ENCODE results near the gene GALR3.

Gene GALR3

GRCh38 chr22:37803195-37803638, 20.0 kb upstream of the GALR3 start:
- no peak for DNase-seq (ENCODE audit: low spot score)

- no peak for DNase-seq (ENCODE audit: low spot score)
These were observed 19.4 kb upstream of the GALR3 start for GRCh38 chr22:37803639-37804351.

- no peak for DNase-seq (ENCODE audit: low spot score)
These were observed 18.8 kb upstream of the GALR3 start for GRCh38 chr22:37804352-37804880.

- peak; percentile 79 for DNase-seq (ENCODE audit: low spot score)
These were observed 18.0 kb upstream of the GALR3 start for GRCh38 chr22:37804881-37805809.

- DNase-seq (ENCODE audit: low spot score), result no peak
These were observed 17.3 kb upstream of the GALR3 start for GRCh38 chr22:37805810-37806277.

- DNase-seq (ENCODE audit: low spot score), result no peak
These were observed 16.5 kb upstream of the GALR3 start for GRCh38 chr22:37806409-37807333.

- DNase-seq (ENCODE audit: low spot score), result peak; percentile 94
These were observed 15.5 kb upstream of the GALR3 start, which contains the start of gene GCAT for GRCh38 chr22:37807410-37808293. GCAT (plus strand) TSS chr22:37807934; CDS start chr22:37807968, 34 bp downstream.

- no peak for DNase-seq (ENCODE audit: low spot score)
These were observed 14.9 kb upstream of the GALR3 start for GRCh38 chr22:37808294-37808657.

GRCh38 chr22:37809672-37810333, 13.4 kb upstream of the GALR3 start:
- DNase-seq (ENCODE audit: low spot score), result no peak

- DNase-seq (ENCODE audit: low spot score), result no peak
These were observed 11.3 kb upstream of the GALR3 start for GRCh38 chr22:37811867-37812266.

- DNase-seq (ENCODE audit: low spot score), result no peak
These were observed 10.1 kb upstream of the GALR3 start for GRCh38 chr22:37812869-37813678.

- DNase-seq (ENCODE audit: low spot score), result no peak
These were observed 7.6 kb upstream of the GALR3 start for GRCh38 chr22:37815593-37815992.

- DNase-seq (ENCODE audit: low spot score), result no peak
These were observed 6.5 kb upstream of the GALR3 start for GRCh38 chr22:37816543-37817180.

GRCh38 chr22:37817705-37818408, 5.3 kb upstream of the GALR3 start:
- DNase-seq (ENCODE audit: low spot score), result peak; percentile 78

- no peak for DNase-seq (ENCODE audit: low spot score)
These were observed 4.6 kb upstream of the GALR3 start for GRCh38 chr22:37818409-37819104.

- no peak for DNase-seq (ENCODE audit: low spot score)
These were observed 4.1 kb upstream of the GALR3 start for GRCh38 chr22:37819105-37819433.

GRCh38 chr22:37820350-37820749, 2.8 kb upstream of the GALR3 start:
- no peak for DNase-seq (ENCODE audit: low spot score)

All from globus pallidus (tissue), 1 donor.